C4-2B (cell line): Measurements from ENCODE around the gene RCOR1.

ENCODE experiments used
- ZFX ChIP-seq: fragments of 450-650 bp; IDR thresholded peaks from 2 replicates; pipeline ENCODE4 v1.6.1; 2017
- TF ChIP-seq, protein P1 (sequence below): fragments of 450-650 bp; conservative IDR thresholded peaks from 2 replicates; pipeline ENCODE4 v1.5.1; 2017; ENCODE audit warnings: mild to moderate bottlenecking

DNA sequence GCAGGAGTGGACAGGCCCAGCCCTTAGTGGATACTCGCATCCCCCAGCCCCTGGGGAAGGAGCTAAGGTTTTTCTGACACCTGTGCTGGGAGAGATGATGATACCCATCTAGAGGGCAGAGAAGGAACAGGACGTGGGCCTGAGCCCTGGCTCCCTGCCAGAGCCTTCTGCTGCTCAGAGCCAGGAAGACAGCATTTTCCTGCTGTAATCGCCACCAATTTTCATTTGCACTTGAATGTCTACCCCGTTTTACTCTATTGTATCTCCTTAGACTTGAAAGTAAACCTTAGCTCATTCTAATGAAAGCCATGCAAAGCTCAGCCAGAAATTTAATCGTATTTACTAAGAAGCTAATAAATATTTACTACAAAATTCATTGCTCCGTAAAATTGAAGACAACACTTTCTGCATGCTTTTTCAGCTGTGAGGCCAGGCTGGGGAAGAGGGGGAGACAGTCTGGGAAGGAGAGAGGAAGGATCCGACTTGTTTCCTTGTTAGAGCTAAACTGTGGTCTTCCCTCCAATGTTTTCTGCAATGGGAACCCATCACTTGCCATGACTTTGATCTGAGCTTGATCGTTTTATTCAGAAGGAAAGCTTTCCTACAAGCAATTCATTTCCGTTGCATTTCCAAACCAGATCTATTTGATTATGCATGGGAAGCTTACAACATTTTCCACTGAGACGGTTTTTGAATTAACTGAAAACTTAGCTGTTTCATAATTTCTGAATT is 167.2 kb downstream of the RCOR1 start:
- TF ChIP-seq, protein P1, sequence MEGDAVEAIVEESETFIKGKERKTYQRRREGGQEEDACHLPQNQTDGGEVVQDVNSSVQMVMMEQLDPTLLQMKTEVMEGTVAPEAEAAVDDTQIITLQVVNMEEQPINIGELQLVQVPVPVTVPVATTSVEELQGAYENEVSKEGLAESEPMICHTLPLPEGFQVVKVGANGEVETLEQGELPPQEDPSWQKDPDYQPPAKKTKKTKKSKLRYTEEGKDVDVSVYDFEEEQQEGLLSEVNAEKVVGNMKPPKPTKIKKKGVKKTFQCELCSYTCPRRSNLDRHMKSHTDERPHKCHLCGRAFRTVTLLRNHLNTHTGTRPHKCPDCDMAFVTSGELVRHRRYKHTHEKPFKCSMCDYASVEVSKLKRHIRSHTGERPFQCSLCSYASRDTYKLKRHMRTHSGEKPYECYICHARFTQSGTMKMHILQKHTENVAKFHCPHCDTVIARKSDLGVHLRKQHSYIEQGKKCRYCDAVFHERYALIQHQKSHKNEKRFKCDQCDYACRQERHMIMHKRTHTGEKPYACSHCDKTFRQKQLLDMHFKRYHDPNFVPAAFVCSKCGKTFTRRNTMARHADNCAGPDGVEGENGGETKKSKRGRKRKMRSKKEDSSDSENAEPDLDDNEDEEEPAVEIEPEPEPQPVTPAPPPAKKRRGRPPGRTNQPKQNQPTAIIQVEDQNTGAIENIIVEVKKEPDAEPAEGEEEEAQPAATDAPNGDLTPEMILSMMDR, result no peak
- TF ChIP-seq ZFX, result no peak
